ENCODE data around the gene HELT.

DNA sequence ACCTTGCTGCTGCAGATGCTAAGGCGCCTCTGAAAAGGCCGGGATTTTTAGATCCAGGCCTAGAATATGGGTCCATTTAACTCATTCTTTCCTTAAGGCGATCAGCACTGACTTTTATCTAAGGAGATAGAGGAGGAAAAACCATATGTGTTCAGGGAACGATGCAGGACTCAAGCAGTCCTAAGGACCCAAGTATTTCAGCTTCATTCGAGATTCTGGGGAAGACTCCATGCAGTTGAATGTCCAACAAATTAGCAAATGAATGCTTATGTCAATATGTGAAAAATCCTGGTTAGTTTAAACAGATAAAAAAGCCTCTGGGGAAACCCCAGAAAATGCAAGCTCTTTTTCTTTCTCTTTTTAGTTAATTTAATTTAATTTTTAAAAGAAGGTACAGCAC is 36.0 kb downstream of the HELT start:
- TF ChIP-seq POLR2A (IDR thresholded peaks at IDR 0.05) (no peak), POLR2AphosphoS5 (IDR thresholded peaks at IDR 0.05) (no peak)
- TF ChIP-seq, protein P1, sequence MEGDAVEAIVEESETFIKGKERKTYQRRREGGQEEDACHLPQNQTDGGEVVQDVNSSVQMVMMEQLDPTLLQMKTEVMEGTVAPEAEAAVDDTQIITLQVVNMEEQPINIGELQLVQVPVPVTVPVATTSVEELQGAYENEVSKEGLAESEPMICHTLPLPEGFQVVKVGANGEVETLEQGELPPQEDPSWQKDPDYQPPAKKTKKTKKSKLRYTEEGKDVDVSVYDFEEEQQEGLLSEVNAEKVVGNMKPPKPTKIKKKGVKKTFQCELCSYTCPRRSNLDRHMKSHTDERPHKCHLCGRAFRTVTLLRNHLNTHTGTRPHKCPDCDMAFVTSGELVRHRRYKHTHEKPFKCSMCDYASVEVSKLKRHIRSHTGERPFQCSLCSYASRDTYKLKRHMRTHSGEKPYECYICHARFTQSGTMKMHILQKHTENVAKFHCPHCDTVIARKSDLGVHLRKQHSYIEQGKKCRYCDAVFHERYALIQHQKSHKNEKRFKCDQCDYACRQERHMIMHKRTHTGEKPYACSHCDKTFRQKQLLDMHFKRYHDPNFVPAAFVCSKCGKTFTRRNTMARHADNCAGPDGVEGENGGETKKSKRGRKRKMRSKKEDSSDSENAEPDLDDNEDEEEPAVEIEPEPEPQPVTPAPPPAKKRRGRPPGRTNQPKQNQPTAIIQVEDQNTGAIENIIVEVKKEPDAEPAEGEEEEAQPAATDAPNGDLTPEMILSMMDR (IDR thresholded peaks at IDR 0.05): no peak
